Activated CD8-positive, alpha-beta T cell treated with anti-CD3 and anti-CD28 coated beads for 36 hours (primary cell): ENCODE measurements around the gene MBTPS1. TPM values are rescaled to one million over a fixed set of nuclear protein-coding genes. Genes with fewer than 3 reads are reported as not detected.

Experiments used
- ATAC-seq: fragments of 200-7000 bp; cut with Tn5 transposase; one replicate; pipeline ENCODE4 v1.10.0; 2021; ENCODE audit warnings: mild to moderate bottlenecking, moderate library complexity
- CTCF ChIA-PET: fragments of 350-600 bp; sonication (Branson Sonifier 250); formaldehyde crosslinking; loops from one replicate; lab custom pipeline; 2021; ENCODE audit warnings: antibody characterized with exemption; lab: Charles Lee
- POLR2A ChIA-PET: fragments of 350-600 bp; sonication (Branson Sonifier 250); formaldehyde crosslinking; loops from one replicate; lab custom pipeline; 2021; ENCODE audit warnings: antibody characterized with exemption; lab: Charles Lee
- DNase-seq: peaks from one replicate; pipeline ENCODE4 v3.0.0-alpha.2; 2020
- H3K27ac Mint-ChIP-seq: one replicate; pipeline ENCODE4 v1.8.0; 2021; ENCODE audit warnings: mild to moderate bottlenecking, mixed read lengths
- H3K27me3 Mint-ChIP-seq: one replicate; pipeline ENCODE4 v1.8.0; 2021; ENCODE audit warnings: mixed read lengths
- H3K36me3 Mint-ChIP-seq: one replicate; pipeline ENCODE4 v1.8.0; 2021; ENCODE audit warnings: low read depth, mixed read lengths
- H3K4me1 Mint-ChIP-seq: one replicate; pipeline ENCODE4 v1.8.0; 2021; ENCODE audit warnings: low read depth, mixed read lengths
- H3K4me3 Mint-ChIP-seq: one replicate; pipeline ENCODE4 v1.8.0; 2021; ENCODE audit warnings: mild to moderate bottlenecking, moderate library complexity, mixed read lengths
- H3K9me3 Mint-ChIP-seq: one replicate; pipeline ENCODE4 v1.8.0; 2021; ENCODE audit warnings: mixed read lengths
- intact Hi-C: fragments of 100-400 bp; cut with micrococcal nuclease; formaldehyde crosslinking; loops from one replicate; pipeline ENCODE4 v1.10.0; 2022
- total RNA-seq, 2 experiments: library from RNA; stranded (reverse); gene quantifications; one replicate each; pipeline ENCODE4 v1.2.3, GENCODE V29; 2021
- TF ChIP-seq, protein P1 (sequence below): fragments of 200-600 bp; IDR thresholded peaks from one replicate; pipeline ENCODE4 v1.8.0; 2022; ENCODE audit warnings: antibody characterized with exemption, mild to moderate bottlenecking

MBTPS1 gene
- total RNA-seq, 2 experiments from 2014 or later = 31.5 to 31.7 TPM

DNA sequence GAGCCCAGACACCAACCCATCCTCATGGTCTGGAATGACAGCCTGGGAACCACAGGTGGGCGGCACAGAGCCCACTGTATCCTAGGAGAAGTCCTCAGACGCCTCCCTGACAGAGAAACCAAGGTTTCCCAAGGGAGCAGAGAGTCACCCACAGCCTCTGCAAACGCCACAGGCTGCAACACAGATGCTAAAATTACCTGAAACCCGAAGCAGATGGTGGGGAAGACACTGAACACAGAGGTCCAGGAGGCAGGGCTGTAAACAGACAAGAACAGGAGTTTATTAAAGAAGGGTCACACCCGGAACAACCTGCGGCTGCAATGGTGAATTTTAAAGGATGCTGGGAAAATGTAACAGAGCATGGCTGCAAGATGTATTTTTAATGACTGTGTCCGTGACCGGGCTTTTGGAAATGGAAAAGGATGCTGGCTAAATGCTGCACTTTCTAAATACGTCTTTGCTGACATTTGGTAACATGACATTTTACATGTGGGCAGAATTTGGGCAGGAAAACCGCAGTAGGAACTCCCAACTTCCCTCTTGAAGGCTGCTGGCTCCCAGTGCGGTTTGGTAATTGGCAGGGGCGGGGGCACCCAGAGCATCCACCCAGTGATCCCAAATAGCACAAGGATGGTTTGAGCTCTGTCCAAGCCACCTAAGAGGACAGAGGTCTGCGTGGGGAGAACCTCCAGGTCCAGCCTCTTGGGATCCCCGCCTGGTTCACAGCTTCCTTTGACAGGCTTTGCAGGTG lies 87.3 kb downstream of the MBTPS1 start:
- Mint-ChIP-seq H3K4me3 (no peak overlapping the region), H3K4me1 (peaks cover 15% of the 10 kb centered on the region), H3K36me3 (no peaks in the 10 kb centered on the region), H3K27me3 (peaks cover 24% of the 10 kb centered on the region), H3K27ac (peak overlapping the region; percentile 45), H3K9me3 (no peaks in the 10 kb centered on the region)
- ATAC-seq (peak; percentile 55), DNase-seq (peak; percentile 28)
- intact Hi-C loops = no loop called here
- TF ChIP-seq, protein P1, sequence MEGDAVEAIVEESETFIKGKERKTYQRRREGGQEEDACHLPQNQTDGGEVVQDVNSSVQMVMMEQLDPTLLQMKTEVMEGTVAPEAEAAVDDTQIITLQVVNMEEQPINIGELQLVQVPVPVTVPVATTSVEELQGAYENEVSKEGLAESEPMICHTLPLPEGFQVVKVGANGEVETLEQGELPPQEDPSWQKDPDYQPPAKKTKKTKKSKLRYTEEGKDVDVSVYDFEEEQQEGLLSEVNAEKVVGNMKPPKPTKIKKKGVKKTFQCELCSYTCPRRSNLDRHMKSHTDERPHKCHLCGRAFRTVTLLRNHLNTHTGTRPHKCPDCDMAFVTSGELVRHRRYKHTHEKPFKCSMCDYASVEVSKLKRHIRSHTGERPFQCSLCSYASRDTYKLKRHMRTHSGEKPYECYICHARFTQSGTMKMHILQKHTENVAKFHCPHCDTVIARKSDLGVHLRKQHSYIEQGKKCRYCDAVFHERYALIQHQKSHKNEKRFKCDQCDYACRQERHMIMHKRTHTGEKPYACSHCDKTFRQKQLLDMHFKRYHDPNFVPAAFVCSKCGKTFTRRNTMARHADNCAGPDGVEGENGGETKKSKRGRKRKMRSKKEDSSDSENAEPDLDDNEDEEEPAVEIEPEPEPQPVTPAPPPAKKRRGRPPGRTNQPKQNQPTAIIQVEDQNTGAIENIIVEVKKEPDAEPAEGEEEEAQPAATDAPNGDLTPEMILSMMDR = no peak
- POLR2A ChIA-PET = interaction anchor here (0.9 kb wide), 1 partner anchor 13 kb away, joined by 3 read pairs; the partner anchor contains the start of gene SLC38A8
- CTCF ChIA-PET = no interaction called here

DNA sequence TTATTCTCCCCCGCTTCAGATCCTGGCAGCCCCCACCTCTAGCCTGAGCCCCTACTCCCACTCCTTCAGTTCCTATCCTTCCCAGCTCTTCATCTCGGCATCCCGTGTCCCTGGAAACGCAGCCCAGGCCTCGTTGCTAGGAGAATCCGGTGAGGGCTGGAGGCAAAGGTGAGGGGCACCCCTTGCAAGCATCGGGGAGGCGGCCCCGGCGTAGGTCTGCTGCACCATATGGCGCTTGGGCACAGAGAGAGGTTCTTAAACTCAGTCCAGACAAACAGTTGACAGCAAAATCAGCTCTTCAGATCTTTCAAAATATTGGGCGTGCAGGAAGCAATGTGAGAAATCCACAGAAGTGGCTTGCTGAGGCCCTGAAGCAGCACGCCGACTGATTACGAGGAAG lies 89.1 kb downstream of the MBTPS1 start:
- TF ChIP-seq, protein P1 = no peak
- ChIA-PET CTCF (no interaction called here), POLR2A (no interaction called here)
- peaks cover 15% of the 10 kb centered on the region for H3K4me1 Mint-ChIP-seq
- DNase-seq (no peak), ATAC-seq (no peak)
- intact Hi-C loops = no loop called here
- H3K27me3 Mint-ChIP-seq = peaks cover 24% of the 10 kb centered on the region
- no peak overlapping the region for H3K4me3 Mint-ChIP-seq
- no peak overlapping the region for H3K27ac Mint-ChIP-seq
- no peaks in the 10 kb centered on the region for H3K36me3 Mint-ChIP-seq
- H3K9me3 Mint-ChIP-seq = no peaks in the 10 kb centered on the region

DNA sequence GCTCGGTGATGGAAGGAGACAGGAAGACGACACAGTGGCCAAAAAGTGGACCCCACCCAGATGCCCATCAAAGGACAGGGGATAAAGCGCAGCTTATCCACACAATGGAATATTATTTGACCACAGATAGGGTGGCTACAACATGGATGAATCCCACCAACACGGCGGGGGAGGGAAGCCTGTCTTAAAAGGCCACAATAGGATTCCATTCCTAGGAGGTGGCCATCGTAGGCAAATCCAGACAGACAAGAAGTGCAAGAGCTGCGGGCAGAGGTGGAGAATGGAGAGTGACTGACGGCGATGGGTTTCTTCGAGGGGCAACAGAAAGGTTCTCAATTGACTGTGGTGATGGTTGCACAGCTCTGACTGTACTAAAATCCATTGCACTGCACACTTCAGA lies 90.1 kb downstream of the MBTPS1 start:
- POLR2A ChIA-PET = no interaction called here
- CTCF ChIA-PET = no interaction called here

DNA sequence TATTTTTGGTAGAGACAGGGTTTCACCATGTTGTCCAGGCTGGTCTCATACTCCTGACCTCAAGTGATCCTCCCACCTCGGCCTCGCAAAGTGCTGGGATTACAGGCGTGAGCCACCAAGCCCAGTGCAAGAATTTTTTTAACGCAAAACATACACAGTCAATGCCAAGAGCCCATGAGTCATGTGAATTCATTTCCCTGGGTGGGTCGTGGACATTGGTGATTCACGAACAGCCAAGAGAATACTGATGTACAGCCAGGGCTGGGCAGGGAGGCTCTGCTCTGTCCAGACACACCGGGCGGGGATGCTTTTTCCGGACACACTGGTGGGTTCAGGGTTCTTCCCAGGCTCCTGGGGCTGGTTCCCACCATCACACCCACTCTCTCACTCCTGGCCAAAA lies 91.9 kb downstream of the MBTPS1 start:
- POLR2A ChIA-PET = no interaction called here
- TF ChIP-seq, protein P1 = no peak
- Mint-ChIP-seq H3K36me3 (no peaks in the 10 kb centered on the region), H3K4me1 (peaks cover 9% of the 10 kb centered on the region), H3K9me3 (peaks cover 4% of the 10 kb centered on the region), H3K27me3 (peaks cover 17% of the 10 kb centered on the region), H3K4me3 (no peak overlapping the region), H3K27ac (no peak overlapping the region)
- ATAC-seq = no peak
- DNase-seq = no peak
- CTCF ChIA-PET = interaction anchor here (1.8 kb wide), 1 partner anchor 41 kb away, joined by 4 read pairs; no protein-coding TSS in a partner anchor
- intact Hi-C loops = no loop called here

More for the DNA sequence above, 90.1 kb downstream of the MBTPS1 start:
- ATAC-seq (no peak), DNase-seq (no peak)
- Mint-ChIP-seq H3K9me3 (peaks cover under 1% of the 10 kb centered on the region), H3K27me3 (peaks cover 25% of the 10 kb centered on the region), H3K36me3 (no peaks in the 10 kb centered on the region), H3K4me3 (no peak overlapping the region), H3K4me1 (peaks cover 15% of the 10 kb centered on the region), H3K27ac (no peak overlapping the region)
- intact Hi-C loops = no loop called here
- TF ChIP-seq, protein P1 = no peak

DNA sequence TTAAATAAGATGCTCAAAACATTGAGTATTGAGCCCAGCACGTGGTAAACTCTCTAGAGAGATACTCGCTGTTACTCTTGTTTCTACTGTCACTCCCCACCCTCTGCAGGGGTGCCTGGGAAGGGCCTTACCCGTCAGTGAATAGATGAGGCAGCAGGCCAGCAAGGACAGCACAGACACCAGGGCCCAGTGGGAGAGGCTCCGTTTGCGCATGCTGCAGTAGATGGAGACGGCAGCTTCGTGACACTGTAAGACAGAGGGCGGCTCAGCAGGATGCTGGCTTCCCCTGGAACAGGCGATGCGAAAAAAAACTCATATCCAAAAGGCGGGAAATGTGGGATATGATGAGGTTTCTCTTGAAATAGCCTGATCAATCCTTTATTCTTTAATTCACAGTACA lies 94.1 kb downstream of the MBTPS1 start:
- DNase-seq = no peak
- ChIA-PET CTCF (no interaction called here), POLR2A (no interaction called here)
- peaks cover 16% of the 10 kb centered on the region for H3K27me3 Mint-ChIP-seq
- no peak for ATAC-seq
- H3K4me3 Mint-ChIP-seq = no peak overlapping the region
- peaks cover 6% of the 10 kb centered on the region for H3K9me3 Mint-ChIP-seq
- H3K4me1 Mint-ChIP-seq = no peaks in the 10 kb centered on the region
- intact Hi-C loops = no loop called here
- H3K36me3 Mint-ChIP-seq = no peaks in the 10 kb centered on the region
- TF ChIP-seq, protein P1 = no peak
- H3K27ac Mint-ChIP-seq = no peak overlapping the region
